HG03342 (cell line): Measurements from ENCODE around the gene ENTPD6.
"Not testable (repeated sequence)": the region's sequence is repeated elsewhere in the genome, so short reads cannot be mapped to it uniquely, and the experiment has no call there.

ENCODE experiments used
- ATAC-seq: cut with Tn5 transposase; IDR thresholded peaks from one replicate; pipeline ENCODE4 v1.9.1; 2021; ENCODE audit warnings: mild to moderate bottlenecking, moderate library complexity; ENCODE audit not compliant: unreplicated experiment

Gene ENTPD6

GRCh38 chr20:25195014-25195961, at the start of gene ENTPD6:
TSS of gene ENTPD6 (plus strand) at chr20:25195712. CDS start at chr20:25206537, 10,825 bp downstream.
- peak; percentile 73 for ATAC-seq

GRCh38 chr20:25146976-25147375, 48.5 kb upstream of the ENTPD6 start:
- no peak for ATAC-seq

GRCh38 chr20:25147716-25148115, 47.8 kb upstream of the ENTPD6 start:
- no peak for ATAC-seq

GRCh38 chr20:25148181-25148981, 47.1 kb upstream of the ENTPD6 start:
- no peak for ATAC-seq

GRCh38 chr20:25148982-25149846, 46.3 kb upstream of the ENTPD6 start:
- no peak for ATAC-seq

- no peak for ATAC-seq
These were observed 45.5 kb upstream of the ENTPD6 start for GRCh38 chr20:25150016-25150415.

- no peak for ATAC-seq
These were observed 37.5 kb upstream of the ENTPD6 start for GRCh38 chr20:25158043-25158442.

- ATAC-seq: peak; percentile 70
These were observed 35.0 kb upstream of the ENTPD6 start for GRCh38 chr20:25160467-25160866.

- ATAC-seq: no peak
These were observed 34.6 kb upstream of the ENTPD6 start for GRCh38 chr20:25160897-25161296.

- ATAC-seq: no peak
These were observed 30.4 kb upstream of the ENTPD6 start for GRCh38 chr20:25165128-25165527.

GRCh38 chr20:25166105-25166782, 29.3 kb upstream of the ENTPD6 start:
- not testable (repeated sequence) for ATAC-seq

GRCh38 chr20:25173321-25173720, 22.2 kb upstream of the ENTPD6 start:
- ATAC-seq: no peak

- ATAC-seq: no peak
These were observed 21.6 kb upstream of the ENTPD6 start for GRCh38 chr20:25173886-25174308.

GRCh38 chr20:25176184-25176583, 19.3 kb upstream of the ENTPD6 start:
- ATAC-seq: no peak

GRCh38 chr20:25177890-25178321, 17.6 kb upstream of the ENTPD6 start:
- no peak for ATAC-seq

- ATAC-seq: peak; percentile 46
These were observed 16.7 kb upstream of the ENTPD6 start for GRCh38 chr20:25178563-25179438.

GRCh38 chr20:25179439-25180089, 15.9 kb upstream of the ENTPD6 start:
- ATAC-seq: no peak

- ATAC-seq: not testable (repeated sequence)
These were observed 11.1 kb upstream of the ENTPD6 start for GRCh38 chr20:25184391-25184790.

- no peak for ATAC-seq
These were observed 8.3 kb upstream of the ENTPD6 start for GRCh38 chr20:25187220-25187619.
